Measurements from ENCODE around the gene C6orf120. TPM values are rescaled to one million over a fixed set of nuclear protein-coding genes. Genes with fewer than 3 reads are reported as not detected.

C6orf120 gene
- total and polyA plus RNA-seq, 2 donors (not counting 1 experiment from before 2014, with no cell fraction given) = 41.0 to 46.2 TPM

DNA sequence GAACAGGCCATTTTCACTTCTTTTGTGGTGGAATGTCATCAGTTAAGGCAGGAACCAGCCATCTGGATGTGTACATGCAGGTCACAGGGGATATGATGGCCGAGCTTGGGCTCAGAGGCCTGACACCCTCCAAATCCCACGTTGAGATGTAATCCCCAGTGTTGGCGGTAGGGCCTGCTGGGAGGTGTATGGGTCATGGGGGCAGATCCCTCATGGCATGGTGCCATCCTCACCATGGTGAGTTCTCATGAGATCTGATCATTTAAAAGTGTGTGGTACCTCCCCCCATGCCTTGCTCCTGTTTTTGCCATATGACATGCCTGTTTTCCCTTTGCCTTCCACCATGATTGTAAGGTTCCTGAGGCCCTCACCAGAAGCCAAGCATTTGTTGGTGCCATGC is 26.9 kb upstream of the C6orf120 start:
- H3K9ac ChIP-seq (ENCODE audit: insufficient read depth, low read length) = no peak overlapping the region
- H3K9me3 ChIP-seq (ENCODE audit: control insufficient read depth, insufficient read depth, low read depth, low read length) = no peaks in the 10 kb centered on the region
- no peaks in the 10 kb centered on the region for H3K4me1 ChIP-seq (ENCODE audit: control insufficient read depth, extremely low read depth, insufficient read depth, low read length)
- H2AFZ ChIP-seq (ENCODE audit: low read length) = no peak overlapping the region
- H3K79me2 ChIP-seq (ENCODE audit: control insufficient read depth, insufficient read depth, low read length) = no peaks in the 10 kb centered on the region
- no peak for DNase-seq (ENCODE audit: low read depth in 2 of 2)
- H3K4me2 ChIP-seq (ENCODE audit: extremely low read depth, insufficient read depth, low read length) = no peak overlapping the region
- TF ChIP-seq, protein P1, sequence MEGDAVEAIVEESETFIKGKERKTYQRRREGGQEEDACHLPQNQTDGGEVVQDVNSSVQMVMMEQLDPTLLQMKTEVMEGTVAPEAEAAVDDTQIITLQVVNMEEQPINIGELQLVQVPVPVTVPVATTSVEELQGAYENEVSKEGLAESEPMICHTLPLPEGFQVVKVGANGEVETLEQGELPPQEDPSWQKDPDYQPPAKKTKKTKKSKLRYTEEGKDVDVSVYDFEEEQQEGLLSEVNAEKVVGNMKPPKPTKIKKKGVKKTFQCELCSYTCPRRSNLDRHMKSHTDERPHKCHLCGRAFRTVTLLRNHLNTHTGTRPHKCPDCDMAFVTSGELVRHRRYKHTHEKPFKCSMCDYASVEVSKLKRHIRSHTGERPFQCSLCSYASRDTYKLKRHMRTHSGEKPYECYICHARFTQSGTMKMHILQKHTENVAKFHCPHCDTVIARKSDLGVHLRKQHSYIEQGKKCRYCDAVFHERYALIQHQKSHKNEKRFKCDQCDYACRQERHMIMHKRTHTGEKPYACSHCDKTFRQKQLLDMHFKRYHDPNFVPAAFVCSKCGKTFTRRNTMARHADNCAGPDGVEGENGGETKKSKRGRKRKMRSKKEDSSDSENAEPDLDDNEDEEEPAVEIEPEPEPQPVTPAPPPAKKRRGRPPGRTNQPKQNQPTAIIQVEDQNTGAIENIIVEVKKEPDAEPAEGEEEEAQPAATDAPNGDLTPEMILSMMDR (conservative IDR thresholded peaks at IDR 0.05 in 1 of 2, IDR thresholded peaks at IDR 0.05 in 1 of 2; ENCODE audit: low read depth in 1 of 2, low read length in 2 of 2) = no peak
- no peak for TF ChIP-seq EZH2 (IDR thresholded peaks at IDR 0.05; ENCODE audit: low read length, missing control alignments)
- no peaks in the 10 kb centered on the region for H4K20me1 ChIP-seq (ENCODE audit: control insufficient read depth, extremely low read depth, insufficient read depth, low read length)
- H3K27ac ChIP-seq (ENCODE audit: insufficient read depth, low read length) = no peak overlapping the region
- H3K27me3 ChIP-seq (ENCODE audit: control insufficient read depth, insufficient read depth, low read length) = no peaks in the 10 kb centered on the region
- H3K36me3 ChIP-seq (ENCODE audit: control insufficient read depth, insufficient read depth, low read length) = no peaks in the 10 kb centered on the region
- H3K4me3 ChIP-seq (replicated peaks in 1 of 4; ENCODE audit: control extremely low read depth in 1 of 4, insufficient read depth in 1 of 4, low read depth in 3 of 4, low read length in 4 of 4) = no peak overlapping the region

DNA sequence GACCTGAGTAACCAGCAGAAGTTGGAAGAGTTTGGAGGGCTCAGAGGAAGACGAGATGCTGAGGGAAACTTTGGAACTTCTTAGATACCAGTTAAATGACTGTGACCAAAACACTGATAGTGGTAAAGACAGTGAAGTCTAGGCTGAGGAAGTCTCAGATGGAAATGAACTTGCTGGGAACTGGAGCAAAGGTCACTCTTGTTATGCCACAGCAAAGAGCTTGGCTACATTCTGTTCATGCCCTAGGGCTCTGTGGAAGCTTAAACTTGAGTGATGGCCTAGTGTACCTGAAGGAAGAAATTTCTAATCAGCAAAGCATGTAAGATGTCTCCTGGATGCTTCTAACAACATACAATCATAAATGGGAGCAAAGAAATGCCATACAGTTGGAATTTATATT is 24.8 kb upstream of the C6orf120 start:
- Histone ChIP-seq H3K27me3 (ENCODE audit: control insufficient read depth, insufficient read depth, low read length) (no peaks in the 10 kb centered on the region), H2AFZ (ENCODE audit: low read length) (no peak overlapping the region), H3K4me3 (replicated peaks in 1 of 4; ENCODE audit: control extremely low read depth in 1 of 4, insufficient read depth in 1 of 4, low read depth in 3 of 4, low read length in 4 of 4) (no peak overlapping the region), H3K27ac (ENCODE audit: insufficient read depth, low read length) (no peak overlapping the region), H3K4me1 (ENCODE audit: control insufficient read depth, extremely low read depth, insufficient read depth, low read length) (no peaks in the 10 kb centered on the region), H3K79me2 (ENCODE audit: control insufficient read depth, insufficient read depth, low read length) (no peaks in the 10 kb centered on the region), H4K20me1 (ENCODE audit: control insufficient read depth, extremely low read depth, insufficient read depth, low read length) (no peaks in the 10 kb centered on the region), H3K9me3 (ENCODE audit: control insufficient read depth, insufficient read depth, low read depth, low read length) (no peaks in the 10 kb centered on the region), H3K9ac (ENCODE audit: insufficient read depth, low read length) (no peak overlapping the region), H3K4me2 (ENCODE audit: extremely low read depth, insufficient read depth, low read length) (no peak overlapping the region), H3K36me3 (ENCODE audit: control insufficient read depth, insufficient read depth, low read length) (no peaks in the 10 kb centered on the region)
- TF ChIP-seq, protein P1 (conservative IDR thresholded peaks at IDR 0.05 in 1 of 2, IDR thresholded peaks at IDR 0.05 in 1 of 2; ENCODE audit: low read depth in 1 of 2, low read length in 2 of 2) = no peak
- TF ChIP-seq EZH2 (IDR thresholded peaks at IDR 0.05; ENCODE audit: low read length, missing control alignments) = no peak
- DNase-seq (ENCODE audit: low read depth in 2 of 2) = no peak

DNA sequence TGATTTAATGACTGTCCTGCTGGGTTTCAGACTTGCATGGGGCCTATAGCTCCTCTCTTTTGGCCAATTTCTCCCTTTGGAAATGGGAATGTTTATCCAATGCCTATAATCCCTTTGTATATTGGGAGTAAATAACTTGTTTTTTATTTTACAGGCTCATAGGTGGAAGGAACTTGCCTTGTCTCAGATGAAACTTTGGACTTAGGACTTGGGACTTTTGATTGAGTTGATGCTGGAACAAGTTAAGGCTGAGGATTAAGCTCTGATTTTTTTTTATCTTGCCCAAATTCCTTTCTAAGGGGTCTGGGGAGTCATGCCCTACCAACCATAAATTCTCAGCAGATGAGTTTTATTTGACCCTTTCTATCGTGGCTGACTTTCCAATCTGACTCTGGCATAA is 23.6 kb upstream of the C6orf120 start:
- Histone ChIP-seq H3K4me3 (replicated peaks in 1 of 4; ENCODE audit: control extremely low read depth in 1 of 4, insufficient read depth in 1 of 4, low read depth in 3 of 4, low read length in 4 of 4) (no peak overlapping the region), H4K20me1 (ENCODE audit: control insufficient read depth, extremely low read depth, insufficient read depth, low read length) (no peaks in the 10 kb centered on the region), H3K27me3 (ENCODE audit: control insufficient read depth, insufficient read depth, low read length) (no peaks in the 10 kb centered on the region), H3K9ac (ENCODE audit: insufficient read depth, low read length) (no peak overlapping the region), H3K4me2 (ENCODE audit: extremely low read depth, insufficient read depth, low read length) (no peak overlapping the region), H2AFZ (ENCODE audit: low read length) (no peak overlapping the region), H3K79me2 (ENCODE audit: control insufficient read depth, insufficient read depth, low read length) (no peaks in the 10 kb centered on the region), H3K36me3 (ENCODE audit: control insufficient read depth, insufficient read depth, low read length) (no peaks in the 10 kb centered on the region), H3K4me1 (ENCODE audit: control insufficient read depth, extremely low read depth, insufficient read depth, low read length) (no peaks in the 10 kb centered on the region), H3K27ac (ENCODE audit: insufficient read depth, low read length) (no peak overlapping the region), H3K9me3 (ENCODE audit: control insufficient read depth, insufficient read depth, low read depth, low read length) (no peaks in the 10 kb centered on the region)
- TF ChIP-seq, protein P1 (conservative IDR thresholded peaks at IDR 0.05 in 1 of 2, IDR thresholded peaks at IDR 0.05 in 1 of 2; ENCODE audit: low read depth in 1 of 2, low read length in 2 of 2) = no peak
- no peak for TF ChIP-seq EZH2 (IDR thresholded peaks at IDR 0.05; ENCODE audit: low read length, missing control alignments)
- DNase-seq (ENCODE audit: low read depth in 2 of 2) = no peak
